Naive thymus-derived CD8-positive, alpha-beta T cell (primary cell): Measurements from ENCODE around the gene EZR. TPM values are rescaled to one million over a fixed set of nuclear protein-coding genes. Genes with fewer than 3 reads are reported as not detected.

Source experiments
- ATAC-seq, 2 donors: fragments of 150-1000 bp; cut with Tn5 transposase in 1 of 2; sonication (Bioruptor Pico), chemical (Tn5 transposase) in 1 of 2; 1 replicate in 1 of 2; 2 replicates in 1 of 2; pipeline ENCODE4 v1.10.0; 2021; ENCODE audit warnings: mild to moderate bottlenecking in 2 of 2, moderate library complexity in 2 of 2
- POLR2A ChIA-PET: fragments of 350-600 bp; sonication (Branson Sonifier 250); formaldehyde crosslinking; loops from one replicate; lab custom pipeline; 2021; ENCODE audit warnings: antibody characterized with exemption; lab: Charles Lee
- DNase-seq, 10 donors: peaks; one replicate each; pipeline versions ENCODE4 v3.0.0 to v3.0.0-alpha.2; 2020 to 2022
- H3K27ac Mint-ChIP-seq, 10 donors: one replicate each; pipeline ENCODE4 v1.8.0; 2020 to 2022; ENCODE audit warnings: mild to moderate bottlenecking in 10 of 10, mixed read lengths in 10 of 10, moderate library complexity in 4 of 10, inconsistent platforms in 1 of 10
- H3K27me3 Mint-ChIP-seq, 5 donors: one replicate each; pipeline ENCODE4 v1.8.0; 2021 to 2022; ENCODE audit warnings: mixed read lengths in 5 of 5
- H3K36me3 Mint-ChIP-seq, 3 donors: one replicate each; pipeline ENCODE4 v1.8.0; 2020 to 2022; ENCODE audit warnings: mixed read lengths in 3 of 3, mild to moderate bottlenecking in 2 of 3, inconsistent platforms in 1 of 3
- H3K4me1 Mint-ChIP-seq, 4 donors: one replicate each; pipeline ENCODE4 v1.8.0; 2021 to 2022; ENCODE audit warnings: mixed read lengths in 4 of 4
- H3K4me3 Mint-ChIP-seq, 10 donors: one replicate each; pipeline ENCODE4 v1.8.0; 2020 to 2022; ENCODE audit warnings: mild to moderate bottlenecking in 10 of 10, mixed read lengths in 10 of 10, moderate library complexity in 6 of 10, inconsistent platforms in 1 of 10
- H3K9me3 Mint-ChIP-seq, 9 donors: one replicate each; pipeline ENCODE4 v1.8.0; 2020 to 2022; ENCODE audit warnings: mixed read lengths in 9 of 9, mild to moderate bottlenecking in 3 of 9, inconsistent platforms in 1 of 9, moderate library complexity in 1 of 9
- polyA plus RNA-seq, 3 donors: library from polyadenylated mRNA; unstranded; fragments of 300-500 nt; fragmentation: Illumina TruSeq; gene quantifications; one replicate each; pipeline ENCODE4 v1.2.3, GENCODE V29; 2021
- total RNA-seq, 8 experiments: library from RNA in 2 of 8; stranded (reverse) in 2 of 8; gene quantifications; one replicate each; pipeline ENCODE4 v1.2.3 and lab custom pipeline; 2021 to 2026

Gene EZR
- total and polyA plus RNA-seq, 5 experiments from 2014 or later = 127 to 212 (median 168) TPM

DNA sequence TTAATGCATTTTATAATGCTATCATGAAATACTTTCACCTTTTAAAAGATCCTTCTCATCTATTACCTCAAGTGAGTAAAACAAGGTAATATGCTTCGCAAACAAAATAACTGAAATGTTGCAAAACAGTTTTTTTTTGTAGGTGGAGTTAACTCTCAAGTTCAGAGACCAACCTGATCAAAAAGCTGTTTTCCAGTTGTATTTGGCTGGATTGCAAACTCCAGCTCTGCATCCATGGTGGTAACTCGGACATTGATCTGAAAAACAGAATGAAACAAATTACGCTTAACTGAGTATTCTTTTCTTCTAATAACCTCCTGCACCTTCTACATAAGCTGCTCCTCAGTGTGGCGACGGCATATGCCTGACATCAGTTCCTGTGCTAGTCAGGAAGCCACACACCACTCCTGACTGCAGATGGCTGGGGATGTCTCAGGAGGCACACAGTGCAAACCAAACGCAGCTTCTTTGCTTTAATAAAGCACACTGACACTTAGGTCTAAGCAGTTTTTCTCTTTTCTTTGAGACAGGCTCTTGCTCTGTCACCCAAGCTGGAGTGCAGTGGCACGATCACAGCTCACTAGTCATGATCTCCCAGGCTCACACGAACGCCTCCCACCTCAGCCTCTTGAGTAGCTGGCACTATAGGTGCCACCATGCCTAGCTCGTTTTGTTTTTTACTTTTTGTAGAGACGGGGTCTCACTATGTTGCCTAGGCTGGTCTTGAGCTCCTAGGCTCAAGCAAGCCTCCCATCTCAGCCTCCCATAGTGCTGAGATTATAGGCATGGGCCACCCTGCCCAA, 29.9 kb downstream of the EZR start:
- H3K4me3 Mint-ChIP-seq = peak overlapping the region; percentile 70 to 90 (median 78)
- H3K27ac Mint-ChIP-seq = peak overlapping the region; percentile 94 to 98 (median 97)
- peak; percentile 88 to 99 for ATAC-seq
- no peaks in the 10 kb centered on the region for H3K27me3 Mint-ChIP-seq
- H3K4me1 Mint-ChIP-seq = peaks cover 25 to 79% (median 62%) of the 10 kb centered on the region in 4 donors
- H3K9me3 Mint-ChIP-seq = no peaks in the 10 kb centered on the region
- POLR2A ChIA-PET = interaction anchor here (0.6 to 5.1 kb wide), 19 partner anchors 9 to 184 kb away, joined by 3 to 48 read pairs (median 6); partner anchors contain the start of gene EZR
- H3K36me3 Mint-ChIP-seq = peaks cover 0 to 48% (median 18%) of the 10 kb centered on the region in 3 donors
- DNase-seq = peak; percentile 35 to 87 (median 71)

DNA sequence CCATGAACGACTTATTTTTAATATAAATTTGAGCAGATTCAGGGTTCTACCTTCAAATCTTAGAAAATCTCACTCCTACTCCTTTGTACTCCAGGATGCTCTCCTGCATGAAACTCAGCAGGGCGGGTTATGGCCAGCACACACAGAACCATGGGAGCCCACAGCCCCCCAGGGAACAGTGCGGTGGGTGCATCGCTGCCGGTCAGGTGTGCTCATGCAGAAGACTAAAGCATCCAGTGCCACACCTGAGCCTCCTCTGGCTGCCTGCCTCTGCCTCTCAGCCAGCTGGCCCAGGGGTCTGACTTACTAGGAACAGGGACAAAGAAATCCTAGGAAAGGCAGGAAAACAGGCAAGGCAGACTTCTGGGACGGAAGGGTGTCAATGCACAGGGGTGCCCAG, 31.8 kb downstream of the EZR start:
- no peaks in the 10 kb centered on the region for H3K9me3 Mint-ChIP-seq
- peak overlapping the region in 3 of 10 donors; percentile 9 to 29 (median 26) for H3K4me3 Mint-ChIP-seq
- no peaks in the 10 kb centered on the region for H3K27me3 Mint-ChIP-seq
- ATAC-seq (no peak), DNase-seq (no peak)
- POLR2A ChIA-PET = interaction anchor here (0.6 to 5.1 kb wide), 2 partner anchors 82 to 112 kb away, joined by 5 to 48 read pairs; no protein-coding TSS in a partner anchor
- peak overlapping the region in 6 of 10 donors; percentile 21 to 84 (median 68) for H3K27ac Mint-ChIP-seq
- peaks cover 0 to 67% (median 34%) of the 10 kb centered on the region in 3 donors for H3K36me3 Mint-ChIP-seq
- H3K4me1 Mint-ChIP-seq = peaks cover 25 to 76% (median 56%) of the 10 kb centered on the region in 4 donors

DNA sequence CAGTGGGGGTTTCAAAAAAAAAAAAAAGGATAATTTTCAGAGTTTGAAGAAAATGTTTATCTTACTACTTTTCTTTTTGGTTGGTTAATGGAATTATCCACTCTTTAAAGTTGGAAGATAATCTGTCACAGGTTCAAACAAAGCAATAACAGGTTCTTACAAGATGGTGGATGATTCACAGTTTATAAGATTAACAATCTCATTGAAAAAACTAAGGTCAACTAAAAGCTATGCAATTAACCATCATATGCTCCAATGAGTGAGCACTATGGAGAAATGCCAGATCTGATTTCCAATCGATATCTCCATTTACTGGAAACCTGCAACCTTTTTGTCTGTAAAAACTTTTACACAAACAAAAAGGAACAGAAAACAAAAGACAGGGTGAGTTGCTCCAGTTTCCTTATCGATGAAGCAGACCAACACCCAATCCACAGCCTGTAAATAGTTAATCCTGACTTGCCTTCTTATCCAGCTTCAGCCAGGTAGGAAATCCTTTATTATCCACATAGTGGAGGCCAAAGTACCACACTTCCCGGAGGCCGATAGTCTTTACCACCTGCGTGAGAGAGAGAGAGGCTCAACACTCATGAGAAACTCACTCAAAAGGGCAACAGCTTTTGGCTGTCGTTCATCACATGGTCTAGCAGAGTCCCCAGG, 32.4 kb downstream of the EZR start:
- DNase-seq (no peak), ATAC-seq (no peak)
- H3K36me3 Mint-ChIP-seq = peaks cover 0 to 73% (median 39%) of the 10 kb centered on the region in 3 donors
- H3K27ac Mint-ChIP-seq = peak overlapping the region in 7 of 10 donors; percentile 13 to 76 (median 34)
- no peak overlapping the region for H3K4me3 Mint-ChIP-seq
- peaks cover 27 to 75% (median 56%) of the 10 kb centered on the region in 4 donors for H3K4me1 Mint-ChIP-seq
- POLR2A ChIA-PET = interaction anchor here (1.9 to 5.1 kb wide), 2 partner anchors 11 to 82 kb away, joined by 6 to 48 read pairs; no protein-coding TSS in a partner anchor
- no peaks in the 10 kb centered on the region for H3K27me3 Mint-ChIP-seq
- no peaks in the 10 kb centered on the region for H3K9me3 Mint-ChIP-seq

DNA sequence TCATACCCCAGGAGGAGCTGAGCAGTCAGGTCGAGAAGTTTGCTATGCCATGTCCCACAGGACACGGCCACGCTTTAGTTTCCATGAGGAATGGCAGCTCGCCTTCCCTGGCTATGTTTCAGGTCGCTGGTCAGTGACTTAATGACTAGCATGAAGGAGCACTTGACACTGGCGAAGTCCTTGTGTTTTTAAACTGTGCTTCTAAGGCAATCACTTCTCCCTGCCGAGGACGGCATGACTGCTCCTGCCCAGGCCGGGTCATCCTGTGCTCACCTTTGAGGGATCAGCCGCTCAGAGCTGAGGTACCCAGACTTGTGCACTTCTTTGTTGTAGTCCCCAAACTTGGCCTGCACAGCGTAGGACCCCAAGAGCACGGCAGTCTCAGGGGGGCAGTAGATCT, 34.1 kb downstream of the EZR start:
- POLR2A ChIA-PET = interaction anchor here (1.0 to 1.9 kb wide), 2 partner anchors 13 to 86 kb away, joined by 4 to 6 read pairs; no protein-coding TSS in a partner anchor
- Mint-ChIP-seq H3K27ac (peak overlapping the region in 3 of 10 donors; percentile 20 to 28 (median 22)), H3K27me3 (no peaks in the 10 kb centered on the region), H3K4me1 (peaks cover 19 to 58% (median 48%) of the 10 kb centered on the region in 4 donors), H3K4me3 (no peak overlapping the region), H3K9me3 (no peaks in the 10 kb centered on the region), H3K36me3 (peaks cover 0 to 89% (median 43%) of the 10 kb centered on the region in 3 donors)
- ATAC-seq (no peak), DNase-seq (no peak)

DNA sequence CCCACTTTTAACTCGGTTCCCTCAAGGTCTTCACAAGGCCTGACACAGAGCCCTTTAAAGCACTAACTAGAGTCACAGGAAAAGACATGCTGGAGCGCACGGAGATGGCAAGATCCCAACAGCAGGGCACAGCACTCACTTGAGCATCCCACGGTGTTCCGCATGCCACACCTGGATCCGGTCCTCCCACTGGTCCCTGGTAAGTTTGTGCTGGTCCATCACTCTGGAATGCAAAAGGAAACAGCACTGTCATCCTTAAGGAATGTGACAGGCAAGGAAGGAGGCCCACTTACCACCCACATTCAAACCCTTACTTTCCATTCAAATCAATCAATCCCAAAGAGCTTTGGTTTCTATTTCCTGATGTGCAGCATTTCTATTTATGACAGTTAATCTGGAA, 34.7 kb downstream of the EZR start:
- H3K36me3 Mint-ChIP-seq = peaks cover 0 to 92% (median 43%) of the 10 kb centered on the region in 3 donors

DNA sequence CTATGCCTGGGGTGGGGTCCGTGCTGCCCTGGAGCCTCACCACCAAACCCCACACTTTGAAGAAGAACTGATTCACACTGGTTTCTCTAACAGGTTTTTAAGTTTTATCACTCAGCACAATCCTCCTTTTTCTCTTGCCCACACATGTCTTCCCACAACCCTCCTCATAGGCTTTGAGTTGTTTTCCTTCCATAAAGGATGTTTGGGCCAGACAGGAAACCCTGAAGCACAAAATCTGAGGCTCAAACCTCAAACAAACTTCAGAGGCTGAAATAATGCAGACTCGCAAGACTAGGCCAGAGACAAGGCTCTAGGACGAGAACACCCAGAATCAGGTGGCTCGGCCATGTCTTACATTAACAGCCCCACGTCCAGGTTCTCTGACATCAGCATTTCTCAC, 35.3 kb downstream of the EZR start:
- H3K4me3 Mint-ChIP-seq = peak overlapping the region in 2 of 10 donors; percentile 7 to 24
- H3K36me3 Mint-ChIP-seq = peaks cover 0 to 92% (median 46%) of the 10 kb centered on the region in 3 donors
- peaks cover 12 to 49% (median 41%) of the 10 kb centered on the region in 4 donors for H3K4me1 Mint-ChIP-seq
- ATAC-seq = no peak
- H3K27ac Mint-ChIP-seq = peak overlapping the region in 9 of 10 donors; percentile 21 to 85 (median 31)
- no peak for DNase-seq
- H3K9me3 Mint-ChIP-seq = no peaks in the 10 kb centered on the region
- POLR2A ChIA-PET = no interaction called here
- no peaks in the 10 kb centered on the region for H3K27me3 Mint-ChIP-seq

More for the DNA sequence above, 34.7 kb downstream of the EZR start:
- H3K27ac Mint-ChIP-seq = peak overlapping the region in 6 of 10 donors; percentile 31 to 85 (median 54)
- ATAC-seq (no peak), DNase-seq (no peak)
- no peaks in the 10 kb centered on the region for H3K9me3 Mint-ChIP-seq
- peaks cover 15 to 53% (median 43%) of the 10 kb centered on the region in 4 donors for H3K4me1 Mint-ChIP-seq
- H3K27me3 Mint-ChIP-seq = no peaks in the 10 kb centered on the region
- peak overlapping the region in 1 of 10 donors; percentile 14 for H3K4me3 Mint-ChIP-seq
- POLR2A ChIA-PET = interaction anchor here (1.0 kb wide), 1 partner anchor 86 kb away, joined by 4 read pairs; no protein-coding TSS in a partner anchor

DNA sequence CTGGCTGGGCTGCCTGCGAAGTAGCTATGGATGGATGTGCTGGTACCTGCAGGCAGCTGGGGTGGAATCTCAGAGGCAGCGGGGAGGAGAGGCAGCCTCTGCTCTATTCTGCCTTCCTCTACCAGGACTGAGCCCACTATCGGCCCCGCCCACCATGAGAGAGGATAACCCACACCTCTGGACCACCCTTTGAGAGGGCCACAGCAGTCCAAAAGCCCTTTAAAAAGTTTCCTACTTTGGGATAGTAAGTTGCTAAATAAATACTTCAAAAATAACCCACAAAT, 36.1 kb downstream of the EZR start:
- peaks cover 11 to 47% (median 41%) of the 10 kb centered on the region in 4 donors for H3K4me1 Mint-ChIP-seq
- DNase-seq = no peak
- no peak for ATAC-seq

DNA sequence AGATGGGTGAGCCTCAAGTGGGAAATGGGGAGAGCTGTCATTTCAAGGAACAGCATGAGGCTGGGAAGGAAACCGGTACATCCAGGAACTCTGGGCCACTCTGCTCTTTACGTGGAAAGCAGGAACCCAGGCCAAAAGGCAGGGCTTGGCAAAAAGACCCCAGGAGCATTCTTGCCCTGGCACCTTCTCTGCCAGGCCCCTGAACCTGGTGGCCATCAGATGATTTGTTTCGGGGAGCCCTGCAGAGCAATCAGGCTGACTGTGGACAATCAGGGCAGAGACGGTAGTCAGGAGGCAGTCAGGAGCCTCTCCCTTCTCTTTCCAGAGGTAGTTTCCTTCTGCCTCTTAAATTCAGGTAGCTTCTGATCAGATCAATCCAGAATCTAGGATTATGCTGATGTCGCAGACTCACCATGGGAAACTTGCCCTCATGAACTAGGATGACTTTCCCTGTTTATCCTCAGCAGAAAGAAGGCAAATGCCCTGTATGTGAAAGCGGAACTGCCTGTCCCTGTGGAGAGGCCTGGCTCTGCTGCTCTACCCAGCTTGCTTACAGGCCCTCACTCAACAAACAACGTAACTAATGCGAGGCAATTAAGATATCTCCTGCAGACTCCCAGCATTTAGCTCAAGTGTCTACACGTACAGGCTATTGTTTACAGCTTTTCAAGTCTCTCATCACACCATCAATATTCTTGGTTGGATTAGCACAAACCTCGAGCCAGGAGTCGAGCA, 36.6 kb downstream of the EZR start:
- H3K27ac Mint-ChIP-seq = peak overlapping the region in 5 of 10 donors; percentile 36 to 83 (median 52)
- peak overlapping the region in 1 of 10 donors; percentile 18 for H3K4me3 Mint-ChIP-seq
- peaks cover 0 to 96% (median 42%) of the 10 kb centered on the region in 3 donors for H3K36me3 Mint-ChIP-seq
- ATAC-seq (no peak), DNase-seq (no peak)
- POLR2A ChIA-PET = interaction anchor here (1.1 kb wide), 1 partner anchor 87 kb away, joined by 3 read pairs; no protein-coding TSS in a partner anchor
- peaks cover 10 to 49% (median 40%) of the 10 kb centered on the region in 4 donors for H3K4me1 Mint-ChIP-seq
- H3K27me3 Mint-ChIP-seq = no peaks in the 10 kb centered on the region
- no peaks in the 10 kb centered on the region for H3K9me3 Mint-ChIP-seq

More for the DNA sequence above, 36.1 kb downstream of the EZR start:
- peaks cover 0 to 94% (median 45%) of the 10 kb centered on the region in 3 donors for H3K36me3 Mint-ChIP-seq
- no peaks in the 10 kb centered on the region for H3K27me3 Mint-ChIP-seq
- peak overlapping the region in 2 of 10 donors; percentile 69 to 81 for H3K27ac Mint-ChIP-seq
- H3K4me3 Mint-ChIP-seq = no peak overlapping the region
- H3K9me3 Mint-ChIP-seq = no peaks in the 10 kb centered on the region
- POLR2A ChIA-PET = interaction anchor here (1.1 kb wide), 1 partner anchor 86 kb away, joined by 3 read pairs; no protein-coding TSS in a partner anchor

DNA sequence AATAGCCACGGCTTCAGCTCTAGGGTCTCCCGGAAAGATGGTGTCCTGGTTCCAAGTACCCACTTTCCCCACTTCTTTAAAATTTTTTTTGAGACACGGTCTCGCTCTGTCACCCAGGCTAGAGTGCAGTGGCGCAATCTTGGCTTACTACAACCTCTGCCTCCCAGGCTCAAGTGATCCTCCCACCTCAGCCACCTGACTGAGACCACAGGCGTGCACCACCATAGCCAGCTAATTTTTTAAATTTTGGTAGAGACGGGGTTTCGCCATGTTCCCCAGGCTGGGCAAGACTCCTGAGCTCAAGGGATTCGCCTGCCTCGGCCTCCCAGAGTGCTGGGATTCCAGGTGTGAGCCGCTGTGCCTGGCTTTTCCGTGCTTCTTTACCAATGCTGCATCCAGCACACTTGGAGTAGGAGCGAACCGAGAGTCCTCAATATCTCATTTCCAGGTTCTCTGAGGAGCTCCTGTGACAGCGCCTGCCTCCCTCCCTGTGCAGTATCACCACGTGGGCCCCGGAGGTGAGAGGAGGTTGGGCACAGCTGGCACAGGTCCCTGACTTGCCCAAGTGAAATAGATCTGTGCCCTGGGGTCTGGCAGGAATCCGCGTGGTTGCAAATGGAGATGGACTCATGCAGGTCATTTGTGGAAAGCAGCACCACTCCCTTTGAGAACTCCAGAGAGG, 37.3 kb downstream of the EZR start:
- peaks cover 5 to 97% (median 45%) of the 10 kb centered on the region in 3 donors for H3K36me3 Mint-ChIP-seq
- peaks cover 15 to 52% (median 38%) of the 10 kb centered on the region in 4 donors for H3K4me1 Mint-ChIP-seq
- no peaks in the 10 kb centered on the region for H3K9me3 Mint-ChIP-seq
- DNase-seq = no peak
- H3K27me3 Mint-ChIP-seq = no peaks in the 10 kb centered on the region
- no peak for ATAC-seq
- peak overlapping the region in 6 of 10 donors; percentile 15 to 83 (median 40) for H3K27ac Mint-ChIP-seq
- POLR2A ChIA-PET = interaction anchor here (0.6 to 1.1 kb wide), 2 partner anchors 88 to 1048 kb away, joined by 3 to 5 read pairs; no protein-coding TSS in a partner anchor
- peak overlapping the region in 2 of 10 donors; percentile 18 to 24 for H3K4me3 Mint-ChIP-seq

DNA sequence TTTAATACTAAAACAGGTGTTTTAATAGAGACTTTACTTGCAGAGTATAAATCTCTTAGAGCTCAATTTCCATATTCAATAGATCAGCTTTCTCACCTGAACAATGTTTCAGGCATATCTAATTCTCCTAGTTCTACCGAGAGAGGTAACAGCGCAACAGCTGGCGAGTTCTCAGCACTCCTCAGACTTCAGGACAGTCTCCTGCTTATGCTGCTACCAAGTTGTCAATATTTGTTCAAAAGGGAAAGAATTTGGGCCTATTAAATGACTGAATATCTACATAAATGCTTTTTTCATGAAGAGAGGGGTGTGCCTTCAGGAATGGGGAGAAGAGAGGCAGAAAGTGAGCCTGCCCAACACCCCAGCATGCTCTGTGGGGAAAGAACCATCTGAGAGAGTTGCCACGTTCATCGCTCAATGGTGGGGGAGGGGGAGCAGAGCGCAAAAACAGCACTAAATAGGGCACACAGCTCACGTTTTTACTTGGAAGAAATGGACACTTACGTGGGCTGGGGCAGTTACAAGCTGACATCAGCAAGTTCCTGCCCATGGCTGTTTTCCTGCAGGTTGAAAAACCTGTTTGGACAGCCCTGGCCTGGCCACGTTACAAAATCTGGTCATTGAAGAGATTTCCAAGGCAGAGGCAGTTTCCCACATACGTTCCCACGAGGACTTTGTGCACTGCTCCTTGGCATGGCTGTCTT, 38.0 kb downstream of the EZR start:
- H3K4me3 Mint-ChIP-seq = no peak overlapping the region
- DNase-seq (no peak), ATAC-seq (no peak)
- H3K4me1 Mint-ChIP-seq = peaks cover 18 to 55% (median 36%) of the 10 kb centered on the region in 4 donors
- no peaks in the 10 kb centered on the region for H3K9me3 Mint-ChIP-seq
- peaks cover 7 to 97% (median 39%) of the 10 kb centered on the region in 3 donors for H3K36me3 Mint-ChIP-seq
- POLR2A ChIA-PET = interaction anchor here (0.6 to 1.1 kb wide), 3 partner anchors 8 to 1048 kb away, joined by 3 to 5 read pairs (median 3); no protein-coding TSS in a partner anchor
- no peaks in the 10 kb centered on the region for H3K27me3 Mint-ChIP-seq
- peak overlapping the region in 9 of 10 donors; percentile 4 to 89 (median 48) for H3K27ac Mint-ChIP-seq
